Muscle layer of duodenum (tissue), 2 donors: ENCODE results near the gene EIF1.
"Not testable (repeated sequence)": the region's sequence is repeated elsewhere in the genome, so short reads cannot be mapped to it uniquely, and the experiment has no call there.

ENCODE experiments used
- H3K27ac ChIP-seq: one replicate; pipeline ENCODE4 v1.7.0; 2013; ENCODE audit warnings: mild to moderate bottlenecking, low read length
- H3K27me3 ChIP-seq: one replicate; pipeline ENCODE4 v1.7.0; 2013; ENCODE audit warnings: low read depth, mild to moderate bottlenecking, control low read depth, low read length
- H3K36me3 ChIP-seq, 2 donors: one replicate each; pipeline ENCODE4 v1.7.0; 2013; ENCODE audit warnings: low read length in 2 of 2, control low read depth in 1 of 2, mild to moderate bottlenecking in 1 of 2; ENCODE audit not compliant: insufficient read depth in 2 of 2, control insufficient read depth in 1 of 2
- H3K4me1 ChIP-seq, 2 donors: one replicate each; pipeline ENCODE4 v1.7.0; 2013; ENCODE audit warnings: low read length in 2 of 2, mild to moderate bottlenecking in 2 of 2, control low read depth in 1 of 2, moderate library complexity in 1 of 2; ENCODE audit not compliant: insufficient read depth in 2 of 2, control insufficient read depth in 1 of 2
- H3K4me3 ChIP-seq, 2 donors: one replicate each; pipeline ENCODE4 v1.7.0; 2013; ENCODE audit warnings: low read length in 2 of 2, low read depth in 1 of 2, mild to moderate bottlenecking in 1 of 2
- H3K9me3 ChIP-seq, 2 donors: one replicate each; pipeline ENCODE4 v1.7.0; 2013; ENCODE audit warnings: low read length in 2 of 2, control low read depth in 1 of 2, mild to moderate bottlenecking in 1 of 2; ENCODE audit not compliant: control insufficient read depth in 1 of 2
- donor health status: healthy.

The EIF1 gene

DNA sequence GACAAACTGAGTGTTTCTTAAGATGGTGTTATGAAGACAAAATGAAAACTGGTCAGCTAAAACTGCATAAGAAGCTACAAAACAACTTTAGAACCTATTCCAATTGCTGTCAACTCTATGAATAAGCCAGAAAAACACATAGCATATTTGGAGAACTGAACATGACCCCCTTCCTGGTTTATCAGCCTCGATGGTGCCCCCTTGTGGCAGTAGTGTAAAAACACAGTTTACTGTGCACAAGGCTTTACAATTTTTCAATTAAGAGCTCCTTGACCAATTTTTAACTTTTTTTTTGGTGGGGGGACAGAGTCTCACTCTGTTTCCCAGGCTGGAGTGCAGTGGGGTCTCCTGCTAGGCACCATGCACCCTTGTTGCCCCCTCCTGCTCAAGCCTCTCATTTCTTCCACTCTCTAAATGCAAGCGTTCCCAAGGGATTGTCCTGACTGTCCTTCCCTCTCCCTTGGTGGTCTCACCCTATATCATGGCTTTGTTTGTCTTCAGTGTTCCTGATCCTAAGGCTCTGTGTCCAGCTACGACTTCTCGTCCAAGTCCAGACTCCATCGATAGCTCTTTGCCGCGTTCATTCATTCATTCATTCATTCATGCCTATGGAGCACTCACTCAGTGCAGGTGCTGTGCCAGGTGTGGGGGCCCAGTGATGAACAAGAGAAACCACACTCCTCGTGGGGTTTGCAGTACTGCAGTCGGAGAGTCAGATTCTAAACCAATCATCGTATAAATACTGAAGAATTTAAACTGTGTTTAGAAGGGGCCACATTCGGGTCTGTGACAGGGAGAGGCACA, 7.5 kb downstream of the EIF1 start:
- Histone ChIP-seq H3K4me3 (no peak overlapping the region), H3K4me1 (peaks cover 11 to 26% of the 10 kb centered on the region in 2 donors), H3K9me3 (no peaks in the 10 kb centered on the region), H3K27ac (peak overlapping the region; percentile 40), H3K27me3 (no peaks in the 10 kb centered on the region), H3K36me3 (peaks cover 22 to 39% of the 10 kb centered on the region in 2 donors)

DNA sequence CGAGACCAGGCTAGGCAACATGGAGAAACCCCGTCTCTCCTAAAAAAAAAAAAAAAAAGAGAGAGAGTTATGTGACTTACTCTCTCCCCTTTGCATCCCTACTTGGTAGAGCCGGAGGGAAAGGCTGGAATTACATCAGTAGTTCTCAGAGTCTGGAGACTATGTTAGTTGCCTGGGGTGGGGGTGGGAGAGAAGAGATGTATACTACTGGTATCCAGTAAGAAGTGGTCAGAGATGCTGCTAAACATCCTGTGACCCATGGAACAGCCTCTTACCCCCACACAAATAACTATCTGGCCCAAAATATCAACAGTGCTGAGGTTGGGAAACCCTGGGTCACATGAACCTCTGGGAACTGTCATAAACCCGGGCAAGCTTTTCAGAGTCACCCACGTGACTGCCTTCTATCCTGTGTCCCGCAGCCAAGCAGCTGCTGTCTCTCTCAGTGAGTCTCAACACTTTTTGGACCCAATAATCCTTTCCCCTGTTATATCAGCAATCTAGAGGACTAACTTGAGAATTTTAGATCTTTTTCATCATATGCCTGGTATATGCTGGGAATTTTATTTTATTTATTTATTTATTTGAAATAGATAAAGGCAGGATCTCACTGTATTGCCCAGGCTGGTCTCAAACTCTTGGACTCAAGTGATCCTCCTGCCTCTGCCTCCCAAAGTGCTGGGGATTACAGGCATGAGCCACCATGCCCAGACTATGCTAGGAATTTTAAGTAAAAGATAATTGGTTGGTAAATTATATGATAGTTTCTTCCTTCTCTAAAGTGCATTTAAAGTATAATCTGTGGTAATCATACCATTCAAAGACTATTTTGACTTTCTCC, 8.7 kb downstream of the EIF1 start:
- H3K27ac ChIP-seq = peak overlapping the region; percentile 40
- H3K36me3 ChIP-seq = peaks cover 10 to 27% of the 10 kb centered on the region in 2 donors
- no peaks in the 10 kb centered on the region for H3K9me3 ChIP-seq
- no peaks in the 10 kb centered on the region for H3K27me3 ChIP-seq
- peaks cover 9 to 19% of the 10 kb centered on the region in 2 donors for H3K4me1 ChIP-seq
- H3K4me3 ChIP-seq = no peak overlapping the region

DNA sequence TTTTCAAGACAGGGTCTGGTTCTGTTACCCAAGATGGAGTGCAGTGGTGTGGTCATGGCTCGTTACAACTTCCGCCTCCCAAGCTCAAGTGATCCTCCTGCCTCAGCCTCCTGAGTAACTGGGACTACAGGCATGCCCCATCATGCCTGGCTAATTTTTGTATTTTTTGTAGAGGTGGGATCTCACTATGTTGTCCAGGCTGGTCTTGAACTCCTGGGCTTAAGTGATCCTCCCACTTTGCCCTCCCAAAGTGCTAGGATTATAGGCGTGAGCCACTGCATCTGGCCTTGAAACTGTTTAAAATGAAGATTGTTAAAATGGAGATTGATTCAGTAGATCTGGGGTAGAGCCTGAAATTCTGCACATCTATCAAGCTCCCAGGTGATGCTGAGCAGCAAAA, 12.2 kb downstream of the EIF1 start:
- not testable (repeated sequence) for H3K9me3 ChIP-seq, H3K36me3 ChIP-seq, H3K27me3 ChIP-seq, H3K4me3 ChIP-seq, H3K27ac ChIP-seq
- H3K4me1 ChIP-seq = peaks cover 9 to 18% of the 10 kb centered on the region in 2 donors

DNA sequence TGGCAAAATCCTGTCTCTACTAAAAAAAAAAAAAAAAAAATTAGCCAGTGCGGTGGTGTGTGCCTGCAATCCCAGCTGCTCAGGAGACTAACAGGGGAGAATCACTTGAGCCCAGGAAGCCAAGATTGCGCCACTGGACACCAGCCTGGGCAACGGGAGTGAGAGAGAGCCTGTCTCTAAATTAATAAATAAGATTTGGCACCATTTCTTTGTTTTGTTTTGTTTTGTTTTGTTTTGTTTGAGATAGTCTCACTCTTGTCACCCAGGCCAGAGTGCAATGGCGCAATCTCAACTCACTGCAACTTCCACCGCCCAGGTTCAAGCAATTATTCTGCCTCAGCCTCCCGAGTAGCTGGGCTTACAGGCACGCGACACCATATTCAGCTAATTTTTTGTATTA, 14.0 kb downstream of the EIF1 start:
- H3K4me3 ChIP-seq = no peak overlapping the region

DNA sequence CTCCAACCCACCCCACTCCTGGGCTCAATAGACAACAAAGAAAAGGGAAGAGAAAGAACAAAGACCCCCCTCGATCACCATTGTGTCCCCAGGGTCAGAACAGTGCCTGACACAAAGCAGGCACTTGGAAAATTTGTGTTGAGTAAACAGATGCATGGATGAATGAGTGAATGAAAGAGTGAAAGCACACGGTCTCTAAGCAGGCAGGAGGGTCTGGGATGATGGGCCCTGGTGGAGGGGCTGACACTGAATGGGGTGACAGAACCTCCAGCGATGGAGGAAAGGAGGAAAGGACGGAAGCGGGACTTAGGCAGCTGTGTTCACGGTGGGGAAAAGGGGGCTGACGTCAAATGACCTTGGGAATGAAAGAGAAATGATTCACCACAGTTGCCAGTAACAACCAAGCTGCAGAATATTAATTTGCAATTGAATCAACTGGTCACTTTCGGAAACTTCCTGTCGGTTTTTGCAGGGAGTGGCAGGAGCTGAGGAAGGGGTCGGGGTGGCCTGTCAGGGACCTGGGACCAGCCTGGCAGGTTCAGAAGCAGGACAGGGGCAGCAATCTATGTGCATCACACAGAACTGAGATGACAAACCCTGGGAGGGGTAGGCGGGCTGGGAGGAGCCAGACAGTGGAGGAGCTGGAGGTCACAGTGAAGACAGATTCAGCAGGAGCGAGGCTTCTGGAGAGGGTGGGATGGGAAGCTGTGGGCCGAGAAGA, 16.7 kb downstream of the EIF1 start:
- Histone ChIP-seq H3K27ac (no peak overlapping the region), H3K27me3 (no peaks in the 10 kb centered on the region), H3K4me3 (no peak overlapping the region), H3K9me3 (no peaks in the 10 kb centered on the region), H3K36me3 (no peaks in the 10 kb centered on the region), H3K4me1 (no peaks in the 10 kb centered on the region)

More for the DNA sequence above, 14.0 kb downstream of the EIF1 start:
- H3K4me1 ChIP-seq = peaks cover 0 to under 1% of the 10 kb centered on the region in 2 donors
- H3K27ac ChIP-seq = no peak overlapping the region
- no peaks in the 10 kb centered on the region for H3K36me3 ChIP-seq
- no peaks in the 10 kb centered on the region for H3K9me3 ChIP-seq
- no peaks in the 10 kb centered on the region for H3K27me3 ChIP-seq

DNA sequence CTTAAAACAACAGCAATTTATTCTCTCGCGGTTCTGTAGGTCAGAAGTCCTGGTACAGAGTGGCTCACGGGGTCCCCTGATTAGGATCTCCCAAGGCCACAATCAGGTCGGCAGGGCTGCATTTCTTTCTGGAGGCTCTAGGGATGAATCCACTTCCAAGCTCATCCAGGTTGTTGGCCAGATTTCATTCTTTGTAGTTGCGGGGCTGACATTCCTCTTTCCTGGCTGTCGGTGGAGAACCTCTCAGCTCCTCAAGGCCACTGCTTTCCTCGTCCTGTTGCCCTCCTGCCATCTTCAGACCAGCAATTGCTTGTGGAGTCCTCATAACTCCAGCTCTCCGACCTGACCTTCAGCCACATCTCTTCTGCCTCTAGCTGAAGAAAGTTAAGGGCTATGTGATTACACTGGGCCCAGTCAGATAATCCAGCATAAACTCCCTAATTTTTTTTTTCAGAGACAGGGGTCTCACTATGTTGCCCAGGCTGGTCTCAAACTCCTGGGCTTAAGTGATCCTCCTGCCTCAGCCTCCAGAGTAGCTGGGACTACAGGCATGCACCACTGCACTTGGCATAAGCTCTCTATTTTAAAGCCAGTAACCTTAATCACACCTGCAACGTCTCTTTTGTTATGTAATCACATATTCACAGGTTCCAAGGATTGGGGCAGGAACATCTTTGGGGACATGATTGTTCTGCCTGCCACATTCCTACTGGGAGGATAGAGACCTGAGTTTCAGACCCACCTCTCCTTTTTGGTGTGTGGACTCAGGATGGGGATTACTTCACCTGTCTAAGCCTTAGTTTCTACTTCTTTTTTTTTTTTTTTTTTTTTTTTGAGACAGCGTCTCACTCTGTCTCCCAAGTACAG, 19.4 kb downstream of the EIF1 start:
- H3K9me3 ChIP-seq = no peaks in the 10 kb centered on the region
- H3K4me1 ChIP-seq = no peaks in the 10 kb centered on the region
- no peaks in the 10 kb centered on the region for H3K27me3 ChIP-seq
- H3K36me3 ChIP-seq = no peaks in the 10 kb centered on the region
- H3K4me3 ChIP-seq = no peak overlapping the region
- no peak overlapping the region for H3K27ac ChIP-seq

DNA sequence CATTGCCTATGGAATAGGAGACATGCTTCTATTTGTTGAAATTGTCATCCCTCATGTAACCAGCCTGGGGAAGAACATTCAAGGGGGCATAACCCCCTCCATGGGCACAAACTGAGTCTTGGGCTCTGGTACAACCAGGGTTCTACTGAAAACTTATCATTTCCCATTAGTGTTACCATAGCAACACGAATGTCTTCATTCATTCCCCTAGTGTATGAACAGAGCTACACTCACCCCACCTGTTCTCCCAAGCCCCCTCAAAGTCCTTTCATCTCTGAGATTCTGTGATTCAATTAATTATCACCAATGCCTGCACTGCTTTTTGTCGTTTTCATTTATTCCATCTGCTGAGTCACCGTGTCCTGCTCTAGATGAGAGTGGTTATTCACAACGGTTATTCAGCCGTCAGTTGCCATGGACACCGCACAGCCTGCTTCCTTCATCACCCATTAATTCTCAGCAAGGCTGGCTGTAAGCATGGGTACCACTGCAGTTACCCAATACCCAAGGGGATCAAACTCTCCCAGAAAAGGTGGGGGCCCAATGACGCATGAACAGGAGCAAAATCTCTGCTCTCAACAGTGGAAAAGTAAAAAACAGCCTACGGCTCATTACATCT, 21.9 kb downstream of the EIF1 start:
- Histone ChIP-seq H3K4me3 (no peak overlapping the region), H3K9me3 (no peaks in the 10 kb centered on the region), H3K4me1 (no peaks in the 10 kb centered on the region), H3K27ac (no peak overlapping the region), H3K36me3 (no peaks in the 10 kb centered on the region), H3K27me3 (no peaks in the 10 kb centered on the region)

DNA sequence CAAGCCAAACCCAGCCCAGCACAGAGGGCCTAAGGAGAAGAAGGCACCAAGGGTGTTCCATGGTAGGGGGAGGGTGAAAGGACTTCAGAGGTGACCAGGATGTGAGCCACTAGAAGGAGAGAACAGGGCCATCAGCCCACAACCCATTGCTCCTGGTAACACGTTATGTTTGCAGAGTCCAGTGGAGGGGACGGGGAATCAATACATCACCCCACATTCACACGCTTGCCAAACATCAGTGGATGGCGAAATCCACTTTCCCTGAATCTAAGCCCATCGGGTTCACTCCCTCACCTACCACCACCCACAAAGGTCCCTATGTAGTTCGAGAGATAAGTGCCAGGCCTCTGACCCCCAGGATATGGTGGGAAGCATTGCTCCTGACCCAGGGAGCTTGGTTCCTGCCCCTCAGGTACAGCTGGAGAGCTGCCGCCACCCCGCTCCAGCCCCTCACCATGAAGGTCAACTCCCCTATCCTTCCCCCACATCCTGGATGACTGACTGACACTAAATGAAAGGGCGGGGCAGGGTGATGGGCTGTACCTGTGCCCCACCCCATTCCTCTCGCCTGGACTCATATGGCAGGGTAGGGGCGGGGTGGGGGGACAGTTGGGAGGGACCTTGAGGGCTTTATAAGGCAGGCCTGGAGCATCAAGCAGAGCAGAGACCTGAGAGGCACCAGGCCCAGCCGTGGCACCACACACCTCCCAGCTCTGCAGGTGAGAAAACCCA, 23.1 kb downstream of the EIF1 start, which contains the start of gene GAST:
Gene GAST, plus strand, starts transcription at position 663 of the 732 bp plus-strand sequence. CDS start 3,106 bp downstream, outside the sequence.
- Histone ChIP-seq H3K27ac (no peak within 1 kb of the TSS), H3K9me3 (no peaks in the 10 kb centered on the region), H3K4me1 (no peaks in the 10 kb centered on the region), H3K4me3 (no peak within 1 kb of the TSS), H3K27me3 (no peaks in the 10 kb centered on the region), H3K36me3 (no peaks in the 10 kb centered on the region)

DNA sequence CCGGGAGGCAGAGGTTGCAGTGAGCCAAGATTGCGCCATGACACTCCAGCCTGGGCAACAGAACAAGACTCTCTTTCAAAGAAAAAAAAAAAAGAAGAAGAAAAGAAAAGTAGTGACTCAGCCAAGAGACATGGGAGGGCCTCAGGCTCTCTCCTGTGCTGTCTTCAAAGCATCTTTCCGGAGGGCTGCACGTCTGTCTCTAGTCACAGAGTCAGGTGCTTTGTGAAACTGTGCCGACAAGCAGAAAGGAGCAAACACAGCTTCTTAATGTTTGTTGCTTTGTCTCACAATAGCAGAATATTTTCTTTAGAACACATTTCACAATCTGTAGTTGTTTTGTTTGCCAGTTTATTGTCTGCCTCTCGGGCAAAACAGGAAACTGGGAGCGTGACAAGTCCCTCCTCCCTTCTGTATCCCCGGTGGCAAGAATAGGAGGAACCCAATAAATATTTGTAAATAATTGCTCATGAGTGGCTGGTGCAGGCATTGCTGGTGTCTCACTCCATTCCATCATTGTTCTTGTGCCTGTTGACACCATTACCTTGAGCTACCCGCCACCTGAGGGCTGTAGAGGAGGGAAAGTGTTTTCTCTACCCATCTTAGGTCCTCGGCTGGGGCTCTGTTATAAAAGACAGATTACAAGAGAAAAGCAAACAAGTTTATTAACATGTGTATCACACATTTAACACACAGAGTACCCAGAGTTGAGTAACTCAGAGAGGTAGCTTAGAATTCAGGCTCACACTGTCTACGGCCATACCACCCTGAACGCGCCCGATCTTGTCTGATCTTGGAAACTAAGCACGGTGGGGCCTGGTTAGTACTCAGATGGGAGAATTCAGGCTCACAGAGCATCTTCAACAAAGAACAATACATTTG, 29.0 kb downstream of the EIF1 start:
- Histone ChIP-seq H3K27me3 (no peaks in the 10 kb centered on the region), H3K4me1 (no peaks in the 10 kb centered on the region), H3K4me3 (no peak overlapping the region), H3K9me3 (no peaks in the 10 kb centered on the region), H3K27ac (no peak overlapping the region), H3K36me3 (no peaks in the 10 kb centered on the region)
